Measurements from ENCODE around the gene CFAP77. TPM values are rescaled to one million over a fixed set of nuclear protein-coding genes. Genes with fewer than 3 reads are reported as not detected.

The CFAP77 gene
- total and polyA plus RNA-seq, 12 donors = 0.53 to 4.3 (median 1.3) TPM

DNA sequence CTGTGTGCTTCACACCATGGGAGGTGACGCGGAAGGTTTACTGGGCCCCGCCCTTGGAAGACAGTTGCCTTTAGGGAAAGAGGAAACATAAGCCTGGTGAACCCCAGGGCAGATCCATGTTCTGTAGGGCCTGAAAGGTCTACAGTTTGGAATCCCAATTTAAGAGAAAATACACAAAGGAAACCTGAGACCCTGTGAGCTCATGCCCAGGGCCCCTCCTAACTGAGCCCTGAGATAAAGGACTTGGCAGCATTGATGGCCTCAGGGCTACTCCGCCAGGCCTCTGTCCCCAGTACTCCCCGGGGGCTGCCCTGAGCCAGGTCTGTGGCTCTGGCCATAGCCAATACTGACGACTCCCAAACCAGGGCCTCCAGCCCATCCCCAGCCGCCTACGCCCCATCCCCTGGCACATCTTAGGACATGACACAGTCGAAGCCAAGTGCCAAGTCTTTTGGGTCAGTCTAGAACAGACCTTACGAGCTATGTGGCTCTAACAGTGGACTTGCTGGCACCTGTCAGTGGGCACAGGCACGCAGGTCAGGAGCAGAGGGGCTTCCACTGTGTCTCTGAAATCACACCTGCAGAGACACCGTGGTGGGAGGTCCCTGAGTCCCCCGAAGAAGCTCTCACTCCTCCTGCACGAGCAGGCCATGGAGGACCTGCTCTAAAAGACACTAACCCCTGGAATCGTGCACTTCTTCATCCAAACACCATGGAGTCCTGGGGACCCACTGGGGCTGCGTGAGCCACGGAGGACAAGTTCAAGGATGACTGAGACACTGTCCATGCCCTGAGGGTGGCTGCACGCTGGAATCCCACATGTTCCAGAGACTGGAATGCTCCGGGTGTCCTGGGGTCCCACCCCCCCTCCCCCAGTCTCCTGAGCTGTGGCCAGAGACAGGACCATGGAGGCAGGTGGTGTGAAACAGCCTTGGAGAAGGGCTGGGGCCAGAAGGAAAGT, 132.1 kb downstream of the CFAP77 start:
- 82 to 83% methylated on average over 19 of the region's 19 CpGs for WGBS, 2 donors
- intact Hi-C loops (cut with DNase I) = no loop called here
- Histone ChIP-seq H3K27ac (no peak overlapping the region), H3K4me3 (no peak overlapping the region), H3K4me1 (peaks cover 0 to 9% (median 4%) of the 10 kb centered on the region in 9 donors), H3K9me3 (no peaks in the 10 kb centered on the region), H3K27me3 (peaks cover 0 to 13% (median 10%) of the 10 kb centered on the region in 7 donors), H3K36me3 (no peaks in the 10 kb centered on the region)
- TF ChIP-seq, protein P1, sequence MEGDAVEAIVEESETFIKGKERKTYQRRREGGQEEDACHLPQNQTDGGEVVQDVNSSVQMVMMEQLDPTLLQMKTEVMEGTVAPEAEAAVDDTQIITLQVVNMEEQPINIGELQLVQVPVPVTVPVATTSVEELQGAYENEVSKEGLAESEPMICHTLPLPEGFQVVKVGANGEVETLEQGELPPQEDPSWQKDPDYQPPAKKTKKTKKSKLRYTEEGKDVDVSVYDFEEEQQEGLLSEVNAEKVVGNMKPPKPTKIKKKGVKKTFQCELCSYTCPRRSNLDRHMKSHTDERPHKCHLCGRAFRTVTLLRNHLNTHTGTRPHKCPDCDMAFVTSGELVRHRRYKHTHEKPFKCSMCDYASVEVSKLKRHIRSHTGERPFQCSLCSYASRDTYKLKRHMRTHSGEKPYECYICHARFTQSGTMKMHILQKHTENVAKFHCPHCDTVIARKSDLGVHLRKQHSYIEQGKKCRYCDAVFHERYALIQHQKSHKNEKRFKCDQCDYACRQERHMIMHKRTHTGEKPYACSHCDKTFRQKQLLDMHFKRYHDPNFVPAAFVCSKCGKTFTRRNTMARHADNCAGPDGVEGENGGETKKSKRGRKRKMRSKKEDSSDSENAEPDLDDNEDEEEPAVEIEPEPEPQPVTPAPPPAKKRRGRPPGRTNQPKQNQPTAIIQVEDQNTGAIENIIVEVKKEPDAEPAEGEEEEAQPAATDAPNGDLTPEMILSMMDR (IDR thresholded peaks at IDR 0.05) = no peak
- no peak for ATAC-seq
- no peak for DNase-seq

DNA sequence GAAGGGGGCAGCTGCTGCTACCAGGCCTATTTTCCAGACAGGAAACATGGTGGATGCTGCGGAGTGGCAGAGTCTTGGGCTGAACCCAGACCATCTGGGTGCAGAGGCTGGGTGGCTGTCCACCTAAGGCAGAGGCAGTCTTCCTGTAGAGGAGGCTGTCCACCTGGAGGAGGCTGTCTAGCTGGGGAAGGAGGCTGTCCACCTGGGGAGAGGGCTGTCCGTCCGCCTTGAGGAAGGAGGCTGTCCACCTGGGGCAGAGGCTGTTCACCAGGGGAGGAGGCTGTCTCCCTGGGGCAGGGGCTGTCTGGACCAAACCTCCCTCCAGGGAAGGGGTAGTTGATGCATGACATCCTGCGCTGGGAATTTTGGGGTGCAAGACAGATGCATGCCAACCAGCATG, 133.2 kb downstream of the CFAP77 start:
- Histone ChIP-seq H3K9me3 (no peaks in the 10 kb centered on the region), H3K4me3 (no peak overlapping the region), H3K36me3 (no peaks in the 10 kb centered on the region), H3K27ac (no peak overlapping the region), H3K27me3 (peaks cover 0 to 18% (median 10%) of the 10 kb centered on the region in 7 donors), H3K4me1 (peaks cover 0 to 9% (median 4%) of the 10 kb centered on the region in 9 donors)
- ATAC-seq (no peak), DNase-seq (no peak)
- intact Hi-C loops (cut with DNase I) = no loop called here
- WGBS, 2 donors = 91 to 96% methylated on average over 4 of the region's 4 CpGs
- TF ChIP-seq, protein P1 (IDR thresholded peaks at IDR 0.05) = no peak

DNA sequence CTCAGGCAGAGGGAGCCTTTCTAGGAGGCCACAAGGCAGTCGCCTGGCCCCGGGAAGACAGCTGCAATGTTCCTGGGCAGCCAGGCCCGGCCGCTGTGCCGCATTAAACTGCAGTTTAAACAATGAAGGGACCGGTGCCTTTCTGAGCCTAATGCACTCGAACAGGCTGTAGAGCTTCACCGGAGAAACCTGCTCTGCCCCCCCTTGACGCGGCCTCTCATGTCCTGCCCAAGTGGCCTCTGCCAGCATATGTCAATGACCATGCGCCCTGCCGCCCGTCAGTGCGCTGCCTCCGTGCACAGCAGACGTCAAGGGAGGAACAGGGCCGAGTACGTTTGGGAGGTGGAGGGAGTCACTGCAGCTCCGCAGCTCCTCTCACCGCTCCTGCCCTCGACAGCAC, 133.9 kb downstream of the CFAP77 start:
- TF ChIP-seq, protein P1 (IDR thresholded peaks at IDR 0.05) = no peak
- Histone ChIP-seq H3K27ac (no peak overlapping the region), H3K4me1 (peaks cover 0 to 9% (median 4%) of the 10 kb centered on the region in 9 donors), H3K4me3 (no peak overlapping the region), H3K36me3 (no peaks in the 10 kb centered on the region), H3K27me3 (peaks cover 0 to 18% (median 10%) of the 10 kb centered on the region in 7 donors), H3K9me3 (no peaks in the 10 kb centered on the region)
- intact Hi-C loops (cut with DNase I) = no loop called here
- 72 to 73% methylated on average over 21 of the region's 21 CpGs for WGBS, 2 donors
- ATAC-seq (no peak), DNase-seq (no peak)

DNA sequence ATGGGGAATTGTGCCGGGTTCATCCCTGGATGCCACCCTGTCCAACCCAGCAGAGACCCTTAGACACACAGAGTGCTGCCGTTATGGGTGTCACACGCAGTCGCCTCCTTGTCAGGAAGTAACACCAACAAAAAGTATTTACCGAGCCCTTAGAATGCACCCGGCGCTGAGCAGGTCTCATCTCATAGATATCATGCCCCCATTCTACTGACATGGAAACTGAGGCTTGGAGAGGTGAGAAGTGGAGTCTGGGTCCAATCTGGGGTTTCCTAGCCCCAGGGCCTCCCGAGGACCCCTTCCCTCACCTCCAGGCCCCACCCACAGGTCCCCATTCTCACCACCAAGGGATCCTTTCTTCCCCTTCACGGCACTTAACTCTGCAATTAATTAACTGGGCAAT, 135.6 kb downstream of the CFAP77 start:
- H3K9me3 ChIP-seq = no peaks in the 10 kb centered on the region
- ATAC-seq (no peak), DNase-seq (no peak)
- TF ChIP-seq, protein P1 (IDR thresholded peaks at IDR 0.05) = no peak
- intact Hi-C loops (cut with DNase I) = no loop called here
- WGBS, 2 donors = 78 to 89% methylated on average over 9 of the region's 9 CpGs
- H3K4me1 ChIP-seq = peaks cover 0 to 9% (median 4%) of the 10 kb centered on the region in 9 donors
- H3K36me3 ChIP-seq = no peaks in the 10 kb centered on the region
- H3K27me3 ChIP-seq = peaks cover 0 to 22% (median 10%) of the 10 kb centered on the region in 7 donors
- no peak overlapping the region for H3K4me3 ChIP-seq
- no peak overlapping the region for H3K27ac ChIP-seq

All from heart right ventricle (tissue), 16 donors.